Measurements from ENCODE around the gene LETM1. TPM values are rescaled to one million over a fixed set of nuclear protein-coding genes. Genes with fewer than 3 reads are reported as not detected.

Gene LETM1
- total RNA-seq, 4 donors from 2014 or later = 23.2 to 40.3 (median 33.6) TPM

- H3K9me3 ChIP-seq = no peaks in the 10 kb centered on the region
- in situ Hi-C loops (cut with MboI; ENCODE audit: low sequenced_read_pairs in 4 of 4) = no loop called here
- no peaks in the 10 kb centered on the region for H3K4me1 ChIP-seq
- H3K36me3 ChIP-seq = peaks cover 0 to 76% of the 10 kb centered on the region in 2 donors
- no peak overlapping the region for H3K27ac ChIP-seq
- no peaks in the 10 kb centered on the region for H3K27me3 ChIP-seq
- ATAC-seq (no peak), DNase-seq (no peak)
- intact Hi-C loops (cut with DNase I; ENCODE audit: low total_unique reads) = no loop called here
- H3K4me3 ChIP-seq = no peak overlapping the region
- TF ChIP-seq CTCF (IDR thresholded peaks at IDR 0.05 in 4 of 5, conservative IDR thresholded peaks at IDR 0.05 in 1 of 5) (no peak), POLR2A (IDR thresholded peaks at IDR 0.05) (no peak)
These were observed 22.5 kb downstream of the LETM1 start for GRCh38 chr4:1833307-1834046.

GRCh38 chr4:1832690-1833089 is 23.3 kb downstream of the LETM1 start:
- ATAC-seq (no peak), DNase-seq (no peak)
- Histone ChIP-seq H3K27ac (no peak overlapping the region), H3K27me3 (no peaks in the 10 kb centered on the region), H3K4me1 (no peaks in the 10 kb centered on the region), H3K9me3 (no peaks in the 10 kb centered on the region), H3K4me3 (no peak overlapping the region), H3K36me3 (peaks cover 0 to 68% of the 10 kb centered on the region in 2 donors)
- in situ Hi-C loops (cut with MboI; ENCODE audit: low sequenced_read_pairs in 4 of 4) (no loop called here), intact Hi-C loops (cut with DNase I; ENCODE audit: low total_unique reads) (no loop called here)
- TF ChIP-seq CTCF (IDR thresholded peaks at IDR 0.05 in 4 of 5, conservative IDR thresholded peaks at IDR 0.05 in 1 of 5) (no peak), POLR2A (IDR thresholded peaks at IDR 0.05) (no peak)

GRCh38 chr4:1831331-1831730 is 24.6 kb downstream of the LETM1 start:
- no peaks in the 10 kb centered on the region for H3K4me1 ChIP-seq
- H3K36me3 ChIP-seq = peaks cover 0 to 61% of the 10 kb centered on the region in 2 donors
- intact Hi-C loops (cut with DNase I; ENCODE audit: low total_unique reads) = no loop called here
- in situ Hi-C loops (cut with MboI; ENCODE audit: low sequenced_read_pairs in 4 of 4) = no loop called here
- H3K9me3 ChIP-seq = no peaks in the 10 kb centered on the region
- DNase-seq = no peak
- no peak for ATAC-seq
- TF ChIP-seq POLR2A (IDR thresholded peaks at IDR 0.05) (no peak), CTCF (IDR thresholded peaks at IDR 0.05 in 4 of 5, conservative IDR thresholded peaks at IDR 0.05 in 1 of 5) (no peak)
- no peak overlapping the region for H3K27ac ChIP-seq
- H3K4me3 ChIP-seq = no peak overlapping the region
- H3K27me3 ChIP-seq = no peaks in the 10 kb centered on the region

- Histone ChIP-seq H3K27ac (no peak overlapping the region), H3K4me1 (no peaks in the 10 kb centered on the region), H3K9me3 (no peaks in the 10 kb centered on the region), H3K27me3 (no peaks in the 10 kb centered on the region), H3K4me3 (no peak overlapping the region), H3K36me3 (peaks cover 0 to 55% of the 10 kb centered on the region in 2 donors)
- in situ Hi-C loops (cut with MboI; ENCODE audit: low sequenced_read_pairs in 4 of 4) = no loop called here
- ATAC-seq = no peak
- TF ChIP-seq POLR2A (IDR thresholded peaks at IDR 0.05) (no peak), CTCF (IDR thresholded peaks at IDR 0.05 in 4 of 5, conservative IDR thresholded peaks at IDR 0.05 in 1 of 5) (no peak)
- intact Hi-C loops (cut with DNase I; ENCODE audit: low total_unique reads) = no loop called here
- no peak for DNase-seq
These were observed 25.2 kb downstream of the LETM1 start for GRCh38 chr4:1830642-1831228.

Measured in gastrocnemius medialis (tissue), 4 donors.